GM12878 (cell line): Measurements from ENCODE around the gene CHST14. TPM values are rescaled to one million over a fixed set of nuclear protein-coding genes. Genes with fewer than 3 reads are reported as not detected.

Source experiments
- ATAC-seq: fragments of 200-7000 bp; cut with Tn5 transposase; 3 replicates; pipeline ENCODE4 v1.9.1; 2020; ENCODE audit warnings: mild to moderate bottlenecking, moderate library complexity
- BruUV-seq: library from RNA; stranded (reverse); fragments of 400-500 nt; replicated peaks from 2 replicates; lab custom pipeline; 2021; lab: Mats Ljungman, UMichigan
- CTCF ChIA-PET: fragments of 300-600 bp; sonication (Branson Sonifier 250); formaldehyde crosslinking; extraction: SDS; loops from one replicate; lab custom pipeline; 2021; ENCODE audit warnings: inconsistent platforms; lab: Yijun Ruan, JAX
- POLR2A ChIA-PET: fragments of 350-600 bp; formaldehyde crosslinking; extraction: SDS; loops from one replicate; lab custom pipeline; 2021; ENCODE audit warnings: inconsistent platforms; lab: Charles Lee
- RAD21 ChIA-PET: fragments of 300-600 bp; sonication (Branson Sonifier 250); formaldehyde crosslinking; loops from one replicate; lab custom pipeline; 2023; ENCODE audit warnings: antibody characterized with exemption; ENCODE audit not compliant: unreplicated experiment; lab: Charles Lee
- SMC1A ChIA-PET: fragments of 300-600 bp; sonication (Branson Sonifier 250); formaldehyde crosslinking; loops from one replicate; lab custom pipeline; 2023; ENCODE audit not compliant: unreplicated experiment, uncharacterized antibody; lab: Charles Lee
- DNase-seq: peaks from one replicate; pipeline ENCODE4 v3.0.0-alpha.2; 2011; ENCODE audit warnings: low read depth, low spot score
- FAIRE-seq: peaks from 3 replicates; lab custom pipeline; 2011; peaks lifted over from hg19 to GRCh38; lab: Jason Lieb, UNC
- H2AFZ ChIP-seq: 2 replicates; pipeline ENCODE4 v1.6.0; 2011; ENCODE audit warnings: low read depth, low read length, control low read depth; ENCODE audit not compliant: control insufficient read depth
- H3K27ac ChIP-seq: 2 replicates; pipeline ENCODE4 v1.5.1; 2011; ENCODE audit warnings: control low read depth; ENCODE audit not compliant: control insufficient read depth, insufficient read depth
- H3K27me3 ChIP-seq, 2 experiments: replicated peaks in 1 of 2; 2 replicates each; pipeline versions ENCODE4 v1.6.0 to v1.6.1; 2011; ENCODE audit warnings: low read length in 1 of 2; ENCODE audit not compliant: control insufficient read depth in 2 of 2, insufficient read depth in 2 of 2
- H3K36me3 ChIP-seq, 2 experiments: 2 replicates each; pipeline ENCODE4 v1.5.1; 2011; ENCODE audit warnings: low read length in 1 of 2; ENCODE audit not compliant: control insufficient read depth in 2 of 2, insufficient read depth in 2 of 2
- H3K4me1 ChIP-seq: 2 replicates; pipeline ENCODE4 v1.6.1; 2011; ENCODE audit warnings: mild to moderate bottlenecking, low read length, moderate library complexity, mixed read lengths; ENCODE audit not compliant: control insufficient read depth, insufficient read depth
- H3K4me2 ChIP-seq: 2 replicates; pipeline ENCODE4 v1.6.0; 2011; ENCODE audit warnings: control low read depth; ENCODE audit not compliant: control insufficient read depth, insufficient read depth
- H3K4me3 ChIP-seq: fragments of 200-600 bp; sonication (generic); 2 replicates; pipeline ENCODE4 v1.5.1; 2016
- H3K79me2 ChIP-seq: 2 replicates; pipeline ENCODE4 v1.6.0; 2011; ENCODE audit warnings: low read length; ENCODE audit not compliant: control insufficient read depth, insufficient read depth
- H3K9ac ChIP-seq: 2 replicates; pipeline ENCODE4 v1.8.0; 2011; ENCODE audit warnings: low read length, control low read depth, mixed read lengths; ENCODE audit not compliant: control insufficient read depth, insufficient read depth
- H3K9me3 ChIP-seq: replicated peaks from 3 replicates; pipeline ENCODE4 v1.5.1; 2011; ENCODE audit warnings: mild to moderate bottlenecking, low read length; ENCODE audit not compliant: control insufficient read depth, insufficient read depth
- H4K20me1 ChIP-seq: 2 replicates; pipeline ENCODE4 v1.6.0; 2011; ENCODE audit not compliant: control insufficient read depth, insufficient read depth
- CBFB ChIP-seq: IDR thresholded peaks from 2 replicates; pipeline ENCODE4 v1.6.1; 2016; ENCODE audit warnings: antibody characterized with exemption, low read depth
- CREB1 ChIP-seq: IDR thresholded peaks from 2 replicates; pipeline ENCODE4 v1.6.1; 2012; ENCODE audit warnings: low read depth, mild to moderate bottlenecking, inconsistent platforms
- ETV6 ChIP-seq, 2 experiments: fragments of 450-650 bp in 1 of 2; IDR thresholded peaks in 1 of 2; conservative IDR thresholded peaks in 1 of 2; 2 replicates each; pipeline ENCODE4 v1.6.1; 2014; ENCODE audit warnings: antibody characterized with exemption in 1 of 2, borderline replicate concordance in 1 of 2, low read depth in 1 of 2, mild to moderate bottlenecking in 1 of 2, moderate library complexity in 1 of 2
- FOXM1 ChIP-seq: IDR thresholded peaks from 2 replicates; pipeline ENCODE4 v1.6.1; 2012; ENCODE audit warnings: low read depth, mild to moderate bottlenecking, inconsistent platforms, low read length, moderate library complexity
- IKZF1 ChIP-seq: fragments of 450-650 bp; conservative IDR thresholded peaks from 2 replicates; pipeline ENCODE4 v1.6.1; 2017; ENCODE audit warnings: antibody characterized with exemption, mild to moderate bottlenecking
- MYC ChIP-seq: IDR thresholded peaks from 2 replicates; pipeline ENCODE4 v1.6.1; 2011; ENCODE audit warnings: mild to moderate bottlenecking, low read length, moderate library complexity, inconsistent platforms; ENCODE audit not compliant: insufficient read depth, insufficient replicate concordance, insufficient read length, severe bottlenecking
- NBN ChIP-seq: fragments of 450-650 bp; IDR thresholded peaks from 2 replicates; pipeline ENCODE4 v1.6.1; 2016
- POLR2AphosphoS5 ChIP-seq: IDR thresholded peaks from 2 replicates; pipeline ENCODE4 v1.6.1; 2011; ENCODE audit warnings: mild to moderate bottlenecking, low read length, inconsistent platforms
- RB1 ChIP-seq: fragments of 450-650 bp; formaldehyde crosslinking; IDR thresholded peaks from 2 replicates; pipeline ENCODE4 v1.6.1; 2017; ENCODE audit warnings: mild to moderate bottlenecking, borderline replicate concordance
- RELA ChIP-seq: fragments of 450-650 bp; IDR thresholded peaks from 2 replicates; pipeline ENCODE4 v1.8.0; 2014; ENCODE audit warnings: borderline replicate concordance; ENCODE audit not compliant: partially characterized antibody
- SMAD5 ChIP-seq: IDR thresholded peaks from 2 replicates; pipeline ENCODE4 v1.6.1; 2016; ENCODE audit warnings: antibody characterized with exemption, low read depth
- SMC3 ChIP-seq: IDR thresholded peaks from 2 replicates; pipeline ENCODE4 v1.6.1; 2011; ENCODE audit warnings: low read length, improper control_type of control experiment, borderline replicate concordance
- SRF ChIP-seq, 2 experiments: IDR thresholded peaks; 2 replicates each; pipeline ENCODE4 v1.6.1; 2011; ENCODE audit warnings: low read depth in 2 of 2, low read length in 2 of 2, mild to moderate bottlenecking in 1 of 2, moderate library complexity in 1 of 2
- SUPT20H ChIP-seq: IDR thresholded peaks from 2 replicates; pipeline ENCODE4 v1.6.1; 2011; ENCODE audit warnings: low read depth, mild to moderate bottlenecking, low read length, moderate library complexity, borderline replicate concordance; ENCODE audit not compliant: control insufficient read depth
- TARDBP ChIP-seq: IDR thresholded peaks from 2 replicates; pipeline ENCODE4 v1.6.1; 2016; ENCODE audit warnings: borderline replicate concordance
- TCF12 ChIP-seq: IDR thresholded peaks from 2 replicates; pipeline ENCODE4 v1.6.1; 2011; ENCODE audit warnings: low read depth, mild to moderate bottlenecking, low read length
- ZNF24 ChIP-seq: fragments of 450-650 bp; IDR thresholded peaks from 2 replicates; pipeline ENCODE4 v1.6.1; 2017; ENCODE audit warnings: antibody characterized with exemption, mild to moderate bottlenecking
- ZNF384 ChIP-seq: IDR thresholded peaks from 2 replicates; pipeline ENCODE4 v1.6.1; 2012; ENCODE audit warnings: low read depth, mild to moderate bottlenecking, low read length, improper control_type of control experiment, borderline replicate concordance
- WGBS: methylation state at CpG from one replicate; pipeline ENCODE4 v1.1.6; 2016; ENCODE audit warnings: low lambda C conversion rate; ENCODE audit not compliant: insufficient replicate concordance, insufficient coverage; ENCODE audit errors: missing lambda C conversion rate; 5-methylcytosine and 5-hydroxymethylcytosine counted together
- in situ Hi-C: fragments of 300-500 bp; cut with MboI; formaldehyde crosslinking; loops from 9 replicates; pipeline ENCODE4 v1.14.3; 2018; ENCODE audit warnings: mixed read lengths
- intact Hi-C: fragments of 100-400 bp; cut with micrococcal nuclease; formaldehyde crosslinking; loops from one replicate; pipeline ENCODE4 v1.14.2; 2022; ENCODE audit not compliant: unreplicated experiment
- polyA plus RNA-seq, 11 experiments: library from polyadenylated mRNA; depleted of rRNA in 4 of 11; unstranded in 6 of 11; stranded (reverse) in 5 of 11; fragments of >200 nt; fragmentation: Nextera tagmentation in 4 of 11; fragmentation: Illumina TruSeq in 1 of 11; extraction: Ambion mirVana in 4 of 11; extraction: Trizol in 1 of 11; gene quantifications; 1 replicate in 1 of 11; 2 replicates in 10 of 11; pipeline versions ENCODE4 v1.2.1 to v1.2.3, GENCODE V29; 2011 to 2016; ENCODE audit warnings: inconsistent platforms in 2 of 11, missing spikeins in 2 of 11, low read depth in 1 of 11
- total RNA-seq, 4 experiments: library from RNA; depleted of rRNA in 3 of 4; stranded (reverse); fragments of >200 nt in 3 of 4; fragmentation: Illumina TruSeq in 1 of 4; extraction: Trizol in 1 of 4; gene quantifications; 2 replicates each; pipeline versions ENCODE4 v1.2.1 to v1.2.3, GENCODE V29; 2013 to 2021

Gene CHST14
- total and polyA plus RNA-seq, 10 of the 15 experiments (the other 5 are each of a cell fraction or from before 2014, with no cell fraction given): 1.3 to 12.8 (median 6.2) TPM

DNA sequence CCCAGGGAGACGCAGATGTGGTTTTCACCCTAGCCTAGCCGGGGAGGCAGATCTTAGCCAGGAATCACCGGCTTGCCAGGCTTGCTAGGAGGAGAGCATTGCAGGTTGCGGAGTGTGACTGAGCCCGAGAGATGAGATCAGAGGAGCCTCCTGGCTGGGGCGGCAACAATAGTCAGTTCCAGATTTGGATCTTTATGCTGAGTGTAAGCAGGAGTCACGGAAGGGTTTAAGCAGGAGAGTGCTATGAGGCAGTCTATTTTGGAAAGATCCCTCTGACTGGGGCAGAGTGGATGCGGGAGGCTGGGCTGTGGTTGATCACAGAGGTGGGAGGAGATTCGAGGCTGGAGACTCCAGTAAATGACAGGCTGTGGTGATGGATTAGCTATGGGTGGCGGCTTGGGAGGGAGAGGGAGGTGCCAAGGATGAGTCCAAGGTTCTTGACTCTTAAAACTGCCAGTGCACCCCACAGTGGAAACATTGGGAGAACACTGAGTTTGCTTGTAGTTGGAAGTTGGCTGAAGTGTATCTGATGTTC is 40.4 kb upstream of the CHST14 start:
- POLR2A ChIA-PET: no interaction called here
- RAD21 ChIA-PET: no interaction called here
- in situ Hi-C loops: no loop called here
- H3K36me3 ChIP-seq: no peaks in the 10 kb centered on the region
- 42% methylated on average over 10 of the region's 10 CpGs for WGBS
- no peaks in the 10 kb centered on the region for H3K9me3 ChIP-seq
- no TSS peak for BruUV-seq
- no peaks in the 10 kb centered on the region for H3K79me2 ChIP-seq
- intact Hi-C loops: no loop called here
- no peak for FAIRE-seq
- TF ChIP-seq SUPT20H (no peak), SRF (IDR thresholded peaks at IDR 0.05; ENCODE audit: low read depth in 2 of 2, low read length in 2 of 2) (no peak), IKZF1 (no peak), CREB1 (no peak)
- no peak overlapping the region for H3K9ac ChIP-seq
- SMC1A ChIA-PET: no interaction called here
- peaks cover 2 to 11% of the 10 kb centered on the region in 2 experiments for H3K27me3 ChIP-seq
- CTCF ChIA-PET: no interaction called here
- no peak overlapping the region for H2AFZ ChIP-seq
- no peak overlapping the region for H3K27ac ChIP-seq
- no peaks in the 10 kb centered on the region for H3K4me1 ChIP-seq
- H3K4me2 ChIP-seq: no peak overlapping the region
- no peak for ATAC-seq
- no peaks in the 10 kb centered on the region for H4K20me1 ChIP-seq
- no peak overlapping the region for H3K4me3 ChIP-seq
- no peak for DNase-seq

DNA sequence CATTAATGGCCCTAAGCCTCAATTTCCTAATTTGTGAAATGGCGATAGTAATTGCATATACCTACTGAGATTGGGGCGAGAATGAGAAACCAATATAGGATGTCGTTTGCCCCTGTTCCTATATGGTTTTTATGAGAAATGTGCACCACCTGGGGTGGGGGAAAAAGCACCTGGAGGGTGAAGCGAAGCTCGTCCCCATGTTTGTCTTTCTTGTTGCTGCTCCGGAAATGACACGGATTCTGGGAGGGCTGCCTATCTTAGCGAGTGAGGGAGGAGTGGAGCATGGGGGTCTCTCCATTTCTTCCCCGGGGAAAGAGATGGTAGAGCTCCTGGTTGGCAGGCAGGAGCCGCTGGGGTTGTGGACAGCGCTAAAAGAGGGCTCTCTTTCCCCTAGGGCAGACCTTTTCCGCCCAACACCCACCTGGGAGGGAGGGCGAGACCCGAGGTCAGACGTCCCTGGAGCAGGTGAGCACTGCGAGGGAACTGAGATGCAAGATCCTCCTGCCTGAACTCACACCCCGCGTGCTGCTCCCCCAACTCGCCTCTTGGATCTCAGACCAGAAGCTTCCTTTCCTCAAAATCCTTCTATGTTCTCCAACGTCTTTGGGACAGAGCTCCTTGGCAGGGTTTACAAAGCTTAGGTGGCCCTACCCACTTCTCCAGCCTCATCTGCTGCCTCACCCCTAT is 35.6 kb upstream of the CHST14 start:
- ChIA-PET CTCF (interaction anchor here (0.5 to 0.9 kb wide), 3 partner anchors 62 to 314 kb away, joined by 3 to 5 read pairs (median 3); no protein-coding TSS in a partner anchor), SMC1A (no interaction called here), POLR2A (no interaction called here), RAD21 (no interaction called here)
- no peaks in the 10 kb centered on the region for H3K79me2 ChIP-seq
- no peak overlapping the region for H3K9ac ChIP-seq
- no peak overlapping the region for H3K4me3 ChIP-seq
- H3K27me3 ChIP-seq: peaks cover 16 to 36% of the 10 kb centered on the region in 2 experiments
- WGBS: 38% methylated on average over 20 of the region's 20 CpGs
- no peak overlapping the region for H3K27ac ChIP-seq
- no peaks in the 10 kb centered on the region for H3K9me3 ChIP-seq
- ATAC-seq (no peak), FAIRE-seq (no peak), DNase-seq (no peak)
- in situ Hi-C loops: no loop called here
- H3K36me3 ChIP-seq: no peaks in the 10 kb centered on the region
- BruUV-seq: no TSS peak
- H4K20me1 ChIP-seq: no peaks in the 10 kb centered on the region
- no peak overlapping the region for H3K4me2 ChIP-seq
- peaks cover 12% of the 10 kb centered on the region for H3K4me1 ChIP-seq
- intact Hi-C loops: no loop called here
- no peak overlapping the region for H2AFZ ChIP-seq
- TF ChIP-seq FOXM1 (no peak), NBN (no peak), MYC (no peak), RELA (no peak), SMC3 (no peak), RB1 (no peak), TCF12 (no peak), ZNF384 (no peak), SMAD5 (no peak), CBFB (no peak), POLR2AphosphoS5 (no peak), TARDBP (no peak), ZNF24 (no peak), ETV6 (conservative IDR thresholded peaks at IDR 0.05 in 1 of 2, IDR thresholded peaks at IDR 0.05 in 1 of 2; ENCODE audit: borderline replicate concordance in 1 of 2, low read depth in 1 of 2) (no peak)
